GM12878 (cell line): ENCODE data around the gene ZNF771. TPM values are rescaled to one million over a fixed set of nuclear protein-coding genes. Genes with fewer than 3 reads are reported as not detected.

Source experiments
- ATAC-seq: fragments of 200-7000 bp; cut with Tn5 transposase; 3 replicates; pipeline ENCODE4 v1.9.1; 2020; ENCODE audit warnings: mild to moderate bottlenecking, moderate library complexity
- BruUV-seq: library from RNA; stranded (reverse); fragments of 400-500 nt; replicated peaks from 2 replicates; lab custom pipeline; 2021; lab: Mats Ljungman, UMichigan
- CTCF ChIA-PET: fragments of 300-600 bp; sonication (Branson Sonifier 250); formaldehyde crosslinking; extraction: SDS; loops from one replicate; lab custom pipeline; 2021; ENCODE audit warnings: inconsistent platforms; lab: Yijun Ruan, JAX
- POLR2A ChIA-PET: fragments of 350-600 bp; formaldehyde crosslinking; extraction: SDS; loops from one replicate; lab custom pipeline; 2021; ENCODE audit warnings: inconsistent platforms; lab: Charles Lee
- RAD21 ChIA-PET: fragments of 300-600 bp; sonication (Branson Sonifier 250); formaldehyde crosslinking; loops from one replicate; lab custom pipeline; 2023; ENCODE audit warnings: antibody characterized with exemption; ENCODE audit not compliant: unreplicated experiment; lab: Charles Lee
- SMC1A ChIA-PET: fragments of 300-600 bp; sonication (Branson Sonifier 250); formaldehyde crosslinking; loops from one replicate; lab custom pipeline; 2023; ENCODE audit not compliant: unreplicated experiment, uncharacterized antibody; lab: Charles Lee
- DNase-seq: peaks from one replicate; pipeline ENCODE4 v3.0.0-alpha.2; 2011; ENCODE audit warnings: low read depth, low spot score
- FAIRE-seq: peaks from 3 replicates; lab custom pipeline; 2011; peaks lifted over from hg19 to GRCh38; lab: Jason Lieb, UNC
- H2AFZ ChIP-seq: 2 replicates; pipeline ENCODE4 v1.6.0; 2011; ENCODE audit warnings: low read depth, low read length, control low read depth; ENCODE audit not compliant: control insufficient read depth
- H3K27ac ChIP-seq: 2 replicates; pipeline ENCODE4 v1.5.1; 2011; ENCODE audit warnings: control low read depth; ENCODE audit not compliant: control insufficient read depth, insufficient read depth
- H3K27me3 ChIP-seq, 2 experiments: replicated peaks in 1 of 2; 2 replicates each; pipeline versions ENCODE4 v1.6.0 to v1.6.1; 2011; ENCODE audit warnings: low read length in 1 of 2; ENCODE audit not compliant: control insufficient read depth in 2 of 2, insufficient read depth in 2 of 2
- H3K36me3 ChIP-seq, 2 experiments: 2 replicates each; pipeline ENCODE4 v1.5.1; 2011; ENCODE audit warnings: low read length in 1 of 2; ENCODE audit not compliant: control insufficient read depth in 2 of 2, insufficient read depth in 2 of 2
- H3K4me1 ChIP-seq: 2 replicates; pipeline ENCODE4 v1.6.1; 2011; ENCODE audit warnings: mild to moderate bottlenecking, low read length, moderate library complexity, mixed read lengths; ENCODE audit not compliant: control insufficient read depth, insufficient read depth
- H3K4me2 ChIP-seq: 2 replicates; pipeline ENCODE4 v1.6.0; 2011; ENCODE audit warnings: control low read depth; ENCODE audit not compliant: control insufficient read depth, insufficient read depth
- H3K4me3 ChIP-seq: fragments of 200-600 bp; sonication (generic); 2 replicates; pipeline ENCODE4 v1.5.1; 2016
- H3K79me2 ChIP-seq: 2 replicates; pipeline ENCODE4 v1.6.0; 2011; ENCODE audit warnings: low read length; ENCODE audit not compliant: control insufficient read depth, insufficient read depth
- H3K9ac ChIP-seq: 2 replicates; pipeline ENCODE4 v1.8.0; 2011; ENCODE audit warnings: low read length, control low read depth, mixed read lengths; ENCODE audit not compliant: control insufficient read depth, insufficient read depth
- H3K9me3 ChIP-seq: replicated peaks from 3 replicates; pipeline ENCODE4 v1.5.1; 2011; ENCODE audit warnings: mild to moderate bottlenecking, low read length; ENCODE audit not compliant: control insufficient read depth, insufficient read depth
- H4K20me1 ChIP-seq: 2 replicates; pipeline ENCODE4 v1.6.0; 2011; ENCODE audit not compliant: control insufficient read depth, insufficient read depth
- CHD4 ChIP-seq: fragments of 200-600 bp; sonication (generic); IDR thresholded peaks from 2 replicates; pipeline ENCODE4 v1.6.1; 2016; ENCODE audit warnings: mild to moderate bottlenecking
- MLLT1 ChIP-seq: fragments of 450-650 bp; IDR thresholded peaks from 2 replicates; pipeline ENCODE4 v1.6.1; 2016; ENCODE audit warnings: mild to moderate bottlenecking
- MTA3 ChIP-seq: IDR thresholded peaks from 2 replicates; pipeline ENCODE4 v1.6.1; 2012; ENCODE audit warnings: low read length, inconsistent platforms, borderline replicate concordance
- SIX5 ChIP-seq: IDR thresholded peaks from 2 replicates; pipeline ENCODE4 v1.6.1; 2011; ENCODE audit warnings: mild to moderate bottlenecking, low read depth, low read length, moderate library complexity; ENCODE audit not compliant: severe bottlenecking
- STAT3 ChIP-seq: IDR thresholded peaks from 2 replicates; pipeline ENCODE4 v1.6.1; 2011; ENCODE audit warnings: low read depth, low read length, improper control_type of control experiment
- WGBS: methylation state at CpG from one replicate; pipeline ENCODE4 v1.1.6; 2016; ENCODE audit warnings: low lambda C conversion rate; ENCODE audit not compliant: insufficient replicate concordance, insufficient coverage; ENCODE audit errors: missing lambda C conversion rate; 5-methylcytosine and 5-hydroxymethylcytosine counted together
- in situ Hi-C: fragments of 300-500 bp; cut with MboI; formaldehyde crosslinking; loops from 9 replicates; pipeline ENCODE4 v1.14.3; 2018; ENCODE audit warnings: mixed read lengths
- intact Hi-C: fragments of 100-400 bp; cut with micrococcal nuclease; formaldehyde crosslinking; loops from one replicate; pipeline ENCODE4 v1.14.2; 2022; ENCODE audit not compliant: unreplicated experiment
- polyA plus RNA-seq, 11 experiments: library from polyadenylated mRNA; depleted of rRNA in 4 of 11; unstranded in 6 of 11; stranded (reverse) in 5 of 11; fragments of >200 nt; fragmentation: Nextera tagmentation in 4 of 11; fragmentation: Illumina TruSeq in 1 of 11; extraction: Ambion mirVana in 4 of 11; extraction: Trizol in 1 of 11; gene quantifications; 1 replicate in 1 of 11; 2 replicates in 10 of 11; pipeline versions ENCODE4 v1.2.1 to v1.2.3, GENCODE V29; 2011 to 2016; ENCODE audit warnings: inconsistent platforms in 2 of 11, missing spikeins in 2 of 11, low read depth in 1 of 11
- total RNA-seq, 4 experiments: library from RNA; depleted of rRNA in 3 of 4; stranded (reverse); fragments of >200 nt in 3 of 4; fragmentation: Illumina TruSeq in 1 of 4; extraction: Trizol in 1 of 4; gene quantifications; 2 replicates each; pipeline versions ENCODE4 v1.2.1 to v1.2.3, GENCODE V29; 2013 to 2021
- TF ChIP-seq, protein P1 (sequence below): fragments of 450-650 bp; IDR thresholded peaks from 2 replicates; pipeline ENCODE4 v1.6.1; 2017; ENCODE audit warnings: mild to moderate bottlenecking, moderate library complexity

The ZNF771 gene
- total and polyA plus RNA-seq, 10 of the 15 experiments (the other 5 are each of a cell fraction or from before 2014, with no cell fraction given): 0.98 to 7.6 (median 3.7) TPM

DNA sequence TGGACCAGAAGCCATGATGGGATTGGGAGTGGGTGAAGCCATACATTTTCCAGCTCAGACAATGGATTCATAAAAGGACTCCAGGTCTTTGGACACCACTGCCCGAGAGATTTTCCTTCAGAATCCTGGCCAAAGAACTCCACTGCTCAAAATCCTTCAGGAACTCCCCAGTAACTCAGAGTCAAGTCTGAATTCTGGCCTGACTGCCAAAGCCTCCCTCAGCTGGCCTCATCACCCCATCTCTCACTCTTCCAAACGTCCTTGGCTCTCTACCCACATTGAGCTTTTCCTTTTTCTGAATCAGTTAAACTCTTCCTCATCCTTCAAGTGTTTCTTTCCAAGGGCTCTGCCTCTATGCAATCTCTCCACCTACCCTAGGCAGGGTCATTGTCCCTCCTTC lies 23.9 kb upstream of the ZNF771 start (continued):
- TF ChIP-seq, protein P1, sequence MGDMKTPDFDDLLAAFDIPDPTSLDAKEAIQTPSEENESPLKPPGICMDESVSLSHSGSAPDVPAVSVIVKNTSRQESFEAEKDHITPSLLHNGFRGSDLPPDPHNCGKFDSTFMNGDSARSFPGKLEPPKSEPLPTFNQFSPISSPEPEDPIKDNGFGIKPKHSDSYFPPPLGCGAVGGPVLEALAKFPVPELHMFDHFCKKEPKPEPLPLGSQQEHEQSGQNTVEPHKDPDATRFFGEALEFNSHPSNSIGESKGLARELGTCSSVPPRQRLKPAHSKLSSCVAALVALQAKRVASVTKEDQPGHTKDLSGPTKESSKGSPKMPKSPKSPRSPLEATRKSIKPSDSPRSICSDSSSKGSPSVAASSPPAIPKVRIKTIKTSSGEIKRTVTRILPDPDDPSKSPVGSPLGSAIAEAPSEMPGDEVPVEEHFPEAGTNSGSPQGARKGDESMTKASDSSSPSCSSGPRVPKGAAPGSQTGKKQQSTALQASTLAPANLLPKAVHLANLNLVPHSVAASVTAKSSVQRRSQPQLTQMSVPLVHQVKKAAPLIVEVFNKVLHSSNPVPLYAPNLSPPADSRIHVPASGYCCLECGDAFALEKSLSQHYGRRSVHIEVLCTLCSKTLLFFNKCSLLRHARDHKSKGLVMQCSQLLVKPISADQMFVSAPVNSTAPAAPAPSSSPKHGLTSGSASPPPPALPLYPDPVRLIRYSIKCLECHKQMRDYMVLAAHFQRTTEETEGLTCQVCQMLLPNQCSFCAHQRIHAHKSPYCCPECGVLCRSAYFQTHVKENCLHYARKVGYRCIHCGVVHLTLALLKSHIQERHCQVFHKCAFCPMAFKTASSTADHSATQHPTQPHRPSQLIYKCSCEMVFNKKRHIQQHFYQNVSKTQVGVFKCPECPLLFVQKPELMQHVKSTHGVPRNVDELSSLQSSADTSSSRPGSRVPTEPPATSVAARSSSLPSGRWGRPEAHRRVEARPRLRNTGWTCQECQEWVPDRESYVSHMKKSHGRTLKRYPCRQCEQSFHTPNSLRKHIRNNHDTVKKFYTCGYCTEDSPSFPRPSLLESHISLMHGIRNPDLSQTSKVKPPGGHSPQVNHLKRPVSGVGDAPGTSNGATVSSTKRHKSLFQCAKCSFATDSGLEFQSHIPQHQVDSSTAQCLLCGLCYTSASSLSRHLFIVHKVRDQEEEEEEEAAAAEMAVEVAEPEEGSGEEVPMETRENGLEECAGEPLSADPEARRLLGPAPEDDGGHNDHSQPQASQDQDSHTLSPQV: no peak
- TF ChIP-seq CHD4: no peak

- Histone ChIP-seq H3K9me3 (no peaks in the 10 kb centered on the region), H2AFZ (peak overlapping the region; percentile 85), H3K4me2 (peak overlapping the region; percentile 92; the same call in 1 of the 2 replicates), H3K27ac (peak overlapping the region; percentile 13), H3K4me1 (peaks cover 8% of the 10 kb centered on the region), H3K9ac (peak overlapping the region; percentile 63), H3K79me2 (peaks cover 5% of the 10 kb centered on the region), H3K4me3 (peak overlapping the region; percentile 92), H4K20me1 (no peaks in the 10 kb centered on the region), H3K27me3 (no peaks in the 10 kb centered on the region), H3K36me3 (peaks cover 0 to 2% of the 10 kb centered on the region in 2 experiments; a peak in 3 of 4 replicates)
- BruUV-seq: no TSS peak
- ATAC-seq (no peak), DNase-seq (no peak), FAIRE-seq (no peak)
- ChIA-PET POLR2A (interaction anchor here (0.6 to 3.1 kb wide), 6 partner anchors 12 to 78 kb away, joined by 3 to 25 read pairs (median 4); partner anchors contain the start of genes ITGAL and SEPTIN1), SMC1A (interaction anchor here (1.0 to 2.4 kb wide), 5 partner anchors 11 to 141 kb away, joined by 3 to 12 read pairs (median 9); partner anchors contain the start of genes DCTPP1, SEPTIN1, TBC1D10B and ZNF771), RAD21 (interaction anchor here (1.0 to 2.4 kb wide), 4 partner anchors 12 to 141 kb away, joined by 5 to 32 read pairs (median 9); partner anchors contain the start of genes SEPTIN1, TBC1D10B, ZNF747 and ZNF771), CTCF (interaction anchor here (0.6 to 3.3 kb wide), 7 partner anchors 13 to 212 kb away, joined by 3 to 29 read pairs (median 3); partner anchors contain the start of genes CORO1A, DCTPP1, SEPTIN1 and ZNF771)
- TF ChIP-seq MLLT1 (0 out of 2 replicates have a peak, but pooled peaks have one; percentile 41), SIX5 (no peak), STAT3 (no peak), MTA3 (no peak)
- intact Hi-C loops (no loop called here), in situ Hi-C loops (no loop called here)
- WGBS: 41% methylated on average over 19 of the region's 31 CpGs
Observed at GRCh38 chr16:30394592-30395154, 12.7 kb upstream of the ZNF771 start.
